Measurements from ENCODE around the gene KLC1.

Gene KLC1

GRCh38 chr14:103738701-103739451 lies 109.9 kb downstream of the KLC1 start:
- DNase-seq = no peak

GRCh38 chr14:103739466-103739792 lies 110.4 kb downstream of the KLC1 start:
- no peak for DNase-seq

- no peak for DNase-seq
Observed at GRCh38 chr14:103739793-103740501, 110.9 kb downstream of the KLC1 start.

- DNase-seq = no peak
Observed at GRCh38 chr14:103740991-103741689, 112.1 kb downstream of the KLC1 start.

GRCh38 chr14:103741876-103742275 lies 112.9 kb downstream of the KLC1 start:
- no peak for DNase-seq

DNA sequence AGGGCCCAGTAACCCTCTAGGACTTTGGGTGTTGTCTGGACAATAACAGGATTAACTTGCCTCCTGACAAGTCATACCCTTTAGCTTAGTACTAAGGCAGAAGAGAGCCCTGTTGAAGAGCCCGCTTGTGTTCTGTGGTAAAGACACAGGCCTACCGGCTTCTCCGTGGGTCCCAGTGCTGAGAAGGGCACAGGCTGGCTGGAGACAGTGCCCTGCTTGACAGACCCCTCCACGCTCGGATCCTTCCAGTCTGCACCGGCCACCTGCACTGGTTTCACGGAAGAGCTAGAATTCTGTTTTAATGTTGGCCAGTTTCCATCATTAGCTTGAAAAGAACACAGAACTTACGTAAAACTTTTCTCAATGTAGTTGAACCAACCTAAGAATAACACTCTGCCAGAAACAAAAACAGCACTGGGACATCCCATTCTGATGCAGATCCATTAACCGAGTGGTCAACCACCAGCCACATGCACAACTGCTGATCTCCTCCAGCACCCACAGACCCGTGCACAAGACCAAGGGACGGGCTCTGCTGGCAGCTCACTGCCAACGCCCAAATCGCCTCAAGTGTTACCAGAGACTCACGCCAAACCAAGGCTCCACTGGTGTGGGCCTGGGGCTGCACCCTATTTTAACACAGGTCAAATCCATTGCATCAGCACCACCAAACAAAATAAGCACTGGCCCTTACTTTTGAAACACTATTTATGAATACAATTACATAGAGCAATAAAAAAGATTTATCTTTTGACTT lies 113.7 kb downstream of the KLC1 start:
- no peak for DNase-seq

DNA sequence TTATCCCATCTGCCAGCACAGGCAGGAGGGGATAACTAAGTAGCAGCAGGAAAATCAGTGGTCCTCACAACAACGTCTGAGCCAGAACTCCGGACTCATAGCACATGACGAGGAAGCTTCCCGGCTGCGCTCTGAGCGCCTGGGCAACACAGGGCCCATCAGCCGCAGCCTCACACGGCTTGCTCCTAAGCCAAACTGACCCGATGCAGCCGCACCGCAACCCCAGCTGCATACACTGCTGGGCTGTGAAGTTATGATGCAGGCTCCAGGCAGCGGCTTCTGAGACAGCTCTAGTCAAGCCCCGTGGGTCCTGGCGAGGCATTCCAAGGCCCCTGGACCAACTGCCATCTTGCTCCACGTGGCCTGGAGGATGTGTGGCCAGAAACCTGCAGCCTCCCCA lies 114.7 kb downstream of the KLC1 start:
- no peak for DNase-seq

GRCh38 chr14:103744621-103745395 lies 115.8 kb downstream of the KLC1 start:
- no peak for DNase-seq

- no peak for DNase-seq
Observed at GRCh38 chr14:103745424-103745823, 116.4 kb downstream of the KLC1 start.

- DNase-seq = no peak
Observed at GRCh38 chr14:103746701-103747100, 117.7 kb downstream of the KLC1 start.

- peak; percentile 54 for DNase-seq
Observed at GRCh38 chr14:103748534-103748857, 119.5 kb downstream of the KLC1 start.

DNA sequence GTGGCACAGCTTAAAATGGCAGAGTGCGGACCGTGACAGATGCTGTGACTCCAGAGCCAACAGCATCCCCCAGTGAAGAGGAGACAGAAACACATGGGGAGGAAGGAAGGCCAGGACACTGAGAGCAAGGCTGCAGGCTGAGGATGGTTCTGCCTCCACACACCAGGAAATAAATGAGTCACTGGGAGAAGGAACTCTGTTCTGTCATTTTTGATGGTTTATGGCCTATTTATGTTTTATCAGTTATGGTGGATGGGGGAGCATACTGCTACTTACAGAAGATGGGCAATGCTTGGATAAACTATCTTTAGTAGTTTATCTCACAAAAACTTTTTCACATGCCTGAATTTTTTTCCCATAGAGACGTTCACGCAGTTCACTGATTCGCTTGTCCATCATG lies 120.4 kb downstream of the KLC1 start:
- no peak for DNase-seq

GRCh38 chr14:103749860-103750259 lies 120.8 kb downstream of the KLC1 start:
- no peak for DNase-seq
